Activated naive CD8-positive, alpha-beta T cell treated with anti-CD3 and anti-CD28 coated beads, Interleukin-2, amount 10 ng/mL, durations not matched to agents 7 days and 5 days (primary cell): ENCODE results near the gene DENND5B. TPM values are rescaled to one million over a fixed set of nuclear protein-coding genes. Genes with fewer than 3 reads are reported as not detected.
"Not testable (repeated sequence)": the region's sequence is repeated elsewhere in the genome, so short reads cannot be mapped to it uniquely, and the experiment has no call there.

ENCODE experiments used
- ATAC-seq: fragments of 150-1000 bp; cut with Tn5 transposase; one replicate; pipeline ENCODE4 v1.10.0; 2021; ENCODE audit warnings: low read depth, moderate library complexity
- POLR2A ChIA-PET: fragments of 350-600 bp; sonication (Branson Sonifier 250); formaldehyde crosslinking; loops from one replicate; lab custom pipeline; 2021; ENCODE audit warnings: antibody characterized with exemption; lab: Charles Lee
- DNase-seq: peaks from one replicate; pipeline ENCODE4 v3.0.0; 2021
- H3K27ac Mint-ChIP-seq: one replicate; pipeline ENCODE4 v1.8.0; 2022; ENCODE audit warnings: mild to moderate bottlenecking, mixed read lengths
- H3K27me3 Mint-ChIP-seq: one replicate; pipeline ENCODE4 v1.8.0; 2022; ENCODE audit warnings: mild to moderate bottlenecking, moderate library complexity, mixed read lengths
- H3K36me3 Mint-ChIP-seq: one replicate; pipeline ENCODE4 v1.8.0; 2021; ENCODE audit warnings: mild to moderate bottlenecking, mixed read lengths
- H3K4me1 Mint-ChIP-seq: one replicate; pipeline ENCODE4 v1.8.0; 2021; ENCODE audit warnings: mixed read lengths
- H3K4me3 Mint-ChIP-seq: one replicate; pipeline ENCODE4 v1.8.0; 2022; ENCODE audit warnings: mild to moderate bottlenecking, moderate library complexity, mixed read lengths
- H3K9me3 Mint-ChIP-seq: one replicate; pipeline ENCODE4 v1.8.0; 2021; ENCODE audit warnings: mixed read lengths
- total RNA-seq, 2 experiments: library from RNA; stranded (reverse); gene quantifications; one replicate each; pipeline ENCODE4 v1.2.3, GENCODE V29; 2021

Gene DENND5B
- total RNA-seq, 2 experiments from 2014 or later = 0.33 to 0.34 TPM

DNA sequence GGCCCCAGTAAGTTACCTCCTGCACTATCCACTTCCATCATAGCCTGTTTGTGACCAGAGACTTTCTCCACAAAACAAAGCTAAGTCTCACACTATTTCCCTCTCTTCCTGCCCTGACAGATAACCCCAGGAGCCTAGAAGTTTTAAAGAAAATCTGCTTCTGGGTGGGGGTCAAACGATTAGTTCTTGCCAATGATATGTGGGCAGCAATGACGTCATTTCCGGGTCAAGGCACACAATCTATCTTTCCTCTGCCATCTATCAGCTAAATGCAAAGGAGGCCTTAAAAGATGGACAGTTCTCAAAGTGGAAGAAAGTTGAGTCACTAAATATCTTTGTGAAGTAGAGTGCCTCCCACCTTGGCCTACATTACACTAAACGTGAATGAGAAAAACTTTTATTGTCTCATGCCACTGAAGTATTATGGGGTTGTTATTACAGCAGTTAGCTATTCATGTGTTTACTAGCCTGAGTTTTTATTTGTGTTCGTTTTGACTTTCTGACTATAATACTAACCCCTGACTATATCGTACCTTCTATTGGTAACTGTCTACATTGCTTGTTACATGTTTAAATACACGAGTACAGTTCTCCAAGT, 86.2 kb downstream of the DENND5B start:
- no peak for DNase-seq
- no peak overlapping the region for H3K4me3 Mint-ChIP-seq
- no peak overlapping the region for H3K27ac Mint-ChIP-seq
- H3K4me1 Mint-ChIP-seq = no peaks in the 10 kb centered on the region
- H3K9me3 Mint-ChIP-seq = no peaks in the 10 kb centered on the region
- ATAC-seq = no peak
- peaks cover 6% of the 10 kb centered on the region for H3K27me3 Mint-ChIP-seq
- POLR2A ChIA-PET = no interaction called here
- H3K36me3 Mint-ChIP-seq = no peaks in the 10 kb centered on the region

DNA sequence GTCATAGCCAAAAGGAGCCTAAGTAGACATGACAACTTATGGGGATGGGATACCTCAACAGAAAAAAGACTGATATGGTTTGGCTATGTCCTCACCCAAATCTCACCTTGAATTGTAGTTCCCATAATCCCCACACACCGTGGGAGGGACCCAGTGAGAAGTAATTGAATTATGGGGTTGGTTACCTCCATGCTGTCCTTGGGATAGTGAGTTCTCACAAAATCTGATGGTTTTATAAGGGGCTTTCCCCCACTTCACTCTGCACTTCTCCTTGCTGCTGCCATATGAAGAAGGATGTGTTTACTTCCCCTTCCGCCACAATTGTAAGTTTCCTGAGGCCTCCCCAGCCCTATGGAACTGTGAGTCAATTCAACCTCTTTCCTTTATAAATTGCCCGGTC, 89.9 kb downstream of the DENND5B start:
- H3K36me3 Mint-ChIP-seq, ATAC-seq, H3K9me3 Mint-ChIP-seq, DNase-seq, H3K27ac Mint-ChIP-seq, H3K4me1 Mint-ChIP-seq, POLR2A ChIA-PET, H3K4me3 Mint-ChIP-seq: not testable (repeated sequence)
- H3K27me3 Mint-ChIP-seq = peaks cover 15% of the 10 kb centered on the region

DNA sequence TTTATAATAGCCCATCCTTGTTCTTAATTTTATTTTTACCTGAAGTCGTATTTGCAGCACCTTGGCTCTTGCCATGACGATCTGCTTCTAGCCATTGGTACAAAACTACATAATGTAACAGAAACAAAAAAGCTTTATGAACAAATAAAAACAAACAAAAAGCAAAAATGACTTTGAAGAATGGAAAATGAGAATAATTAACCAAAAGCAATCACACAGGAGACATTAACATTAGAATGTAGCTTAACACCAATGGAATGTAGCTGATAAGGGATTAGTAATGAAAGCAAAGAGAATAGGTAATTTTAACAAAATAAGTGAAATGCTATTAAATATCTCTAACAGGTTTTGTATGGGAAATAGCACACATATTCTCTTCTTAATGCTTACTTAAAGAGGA, 91.4 kb downstream of the DENND5B start:
- Mint-ChIP-seq H3K27ac (no peak overlapping the region), H3K4me3 (no peak overlapping the region), H3K36me3 (no peaks in the 10 kb centered on the region), H3K4me1 (no peaks in the 10 kb centered on the region), H3K9me3 (no peaks in the 10 kb centered on the region), H3K27me3 (peaks cover 19% of the 10 kb centered on the region)
- POLR2A ChIA-PET = no interaction called here
- ATAC-seq (no peak), DNase-seq (no peak)

DNA sequence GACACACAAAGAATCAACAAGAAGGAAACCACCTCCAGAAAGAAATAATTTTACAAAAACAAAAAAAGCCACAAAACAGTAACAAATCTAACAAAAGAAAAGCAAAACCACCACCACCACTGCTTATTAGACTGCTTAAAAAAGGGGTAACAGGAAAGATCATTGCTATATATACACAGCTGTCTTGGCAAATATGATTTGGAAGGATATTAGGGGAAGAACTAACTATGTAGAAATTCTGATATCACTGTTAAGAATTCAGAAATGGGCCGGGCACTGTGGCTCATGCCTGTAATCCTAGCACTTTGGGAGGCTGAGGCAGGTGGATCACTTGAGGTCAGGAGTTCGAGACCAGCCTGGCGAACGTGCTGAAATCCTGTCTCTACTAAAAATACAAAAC, 92.5 kb downstream of the DENND5B start:
- no peaks in the 10 kb centered on the region for H3K36me3 Mint-ChIP-seq
- no peak overlapping the region for H3K27ac Mint-ChIP-seq
- H3K27me3 Mint-ChIP-seq = peaks cover 18% of the 10 kb centered on the region
- no peak overlapping the region for H3K4me3 Mint-ChIP-seq
- H3K4me1 Mint-ChIP-seq = no peaks in the 10 kb centered on the region
- H3K9me3 Mint-ChIP-seq = no peaks in the 10 kb centered on the region
- ATAC-seq (no peak), DNase-seq (no peak)
- POLR2A ChIA-PET = no interaction called here

DNA sequence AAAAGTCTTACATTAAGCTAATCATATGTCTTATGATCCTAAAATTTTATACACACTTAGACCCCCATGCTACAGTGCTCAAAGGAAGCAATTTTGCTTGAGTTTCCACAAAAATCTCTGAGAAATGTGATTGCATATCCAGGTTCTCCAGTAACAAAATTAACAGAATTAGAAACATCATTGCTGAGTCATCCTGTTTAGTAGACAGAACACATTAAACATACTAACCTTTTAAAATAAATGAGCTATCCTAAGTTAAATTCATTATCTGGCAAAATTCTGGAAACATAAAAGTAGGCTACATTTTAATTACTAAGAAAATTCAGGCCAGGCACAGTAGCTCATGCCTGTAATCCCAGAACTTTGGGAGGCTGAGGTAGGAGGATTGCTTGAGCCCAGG, 94.7 kb downstream of the DENND5B start:
- H3K9me3 Mint-ChIP-seq = no peaks in the 10 kb centered on the region
- ATAC-seq (no peak), DNase-seq (no peak)
- H3K4me3 Mint-ChIP-seq = no peak overlapping the region
- POLR2A ChIA-PET = no interaction called here
- H3K27ac Mint-ChIP-seq = no peak overlapping the region
- no peaks in the 10 kb centered on the region for H3K4me1 Mint-ChIP-seq
- peaks cover 25% of the 10 kb centered on the region for H3K27me3 Mint-ChIP-seq
- H3K36me3 Mint-ChIP-seq = no peaks in the 10 kb centered on the region

DNA sequence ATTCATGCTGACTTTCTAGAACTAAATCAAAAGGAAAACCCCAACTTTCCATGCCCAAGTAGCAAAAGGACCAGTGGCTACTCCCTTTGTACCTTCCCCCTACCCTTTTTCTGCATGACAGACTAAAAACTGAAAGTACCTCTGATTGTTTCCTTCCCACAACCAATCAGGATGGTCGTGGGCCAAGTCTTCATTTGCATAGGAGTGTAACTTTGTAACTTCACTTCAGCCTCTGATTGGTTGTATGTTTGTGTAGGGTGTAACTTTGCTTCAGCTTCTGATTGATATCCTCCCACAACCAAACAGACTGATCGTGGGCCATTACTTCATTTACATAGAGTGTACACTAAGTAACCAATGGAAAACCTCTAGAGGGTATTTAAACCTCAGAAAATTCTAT, 96.5 kb downstream of the DENND5B start:
- H3K9me3 Mint-ChIP-seq = no peaks in the 10 kb centered on the region
- peaks cover 23% of the 10 kb centered on the region for H3K27me3 Mint-ChIP-seq
- H3K4me3 Mint-ChIP-seq = no peak overlapping the region
- H3K36me3 Mint-ChIP-seq = no peaks in the 10 kb centered on the region
- no peaks in the 10 kb centered on the region for H3K4me1 Mint-ChIP-seq
- no peak overlapping the region for H3K27ac Mint-ChIP-seq
- POLR2A ChIA-PET = no interaction called here
- ATAC-seq = no peak
- DNase-seq = no peak

DNA sequence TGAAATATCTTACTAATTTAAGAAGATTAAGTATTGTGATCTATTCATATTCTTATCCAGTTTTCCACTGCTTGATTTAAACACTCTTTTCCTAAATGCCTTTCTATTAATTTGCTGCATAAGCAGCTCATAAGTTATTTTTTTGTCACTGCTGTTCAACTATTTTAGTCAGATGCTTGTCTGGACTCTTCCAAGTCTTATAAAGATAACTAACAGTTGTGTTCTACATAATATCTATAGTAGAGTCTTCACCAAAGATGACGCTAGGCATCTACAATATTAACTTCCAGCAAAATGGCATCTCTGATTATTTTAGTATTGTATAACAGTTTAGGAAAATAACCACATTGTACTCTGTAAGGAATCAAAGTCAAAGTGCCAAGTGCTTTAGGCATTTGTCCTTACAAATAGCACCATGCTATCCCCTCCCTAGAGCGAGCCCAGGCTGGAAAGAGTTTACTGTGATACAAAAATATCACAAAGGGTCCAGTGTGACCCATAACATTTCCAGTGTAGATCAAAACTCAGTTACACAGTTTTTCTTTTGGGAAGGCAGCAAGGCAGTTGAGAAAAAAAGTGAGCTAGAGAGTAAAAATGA, 98.2 kb downstream of the DENND5B start:
- Mint-ChIP-seq H3K4me1 (no peaks in the 10 kb centered on the region), H3K27me3 (peaks cover 14% of the 10 kb centered on the region), H3K36me3 (no peaks in the 10 kb centered on the region), H3K27ac (no peak overlapping the region), H3K4me3 (no peak overlapping the region), H3K9me3 (no peaks in the 10 kb centered on the region)
- DNase-seq = no peak
- no peak for ATAC-seq
- POLR2A ChIA-PET = no interaction called here

DNA sequence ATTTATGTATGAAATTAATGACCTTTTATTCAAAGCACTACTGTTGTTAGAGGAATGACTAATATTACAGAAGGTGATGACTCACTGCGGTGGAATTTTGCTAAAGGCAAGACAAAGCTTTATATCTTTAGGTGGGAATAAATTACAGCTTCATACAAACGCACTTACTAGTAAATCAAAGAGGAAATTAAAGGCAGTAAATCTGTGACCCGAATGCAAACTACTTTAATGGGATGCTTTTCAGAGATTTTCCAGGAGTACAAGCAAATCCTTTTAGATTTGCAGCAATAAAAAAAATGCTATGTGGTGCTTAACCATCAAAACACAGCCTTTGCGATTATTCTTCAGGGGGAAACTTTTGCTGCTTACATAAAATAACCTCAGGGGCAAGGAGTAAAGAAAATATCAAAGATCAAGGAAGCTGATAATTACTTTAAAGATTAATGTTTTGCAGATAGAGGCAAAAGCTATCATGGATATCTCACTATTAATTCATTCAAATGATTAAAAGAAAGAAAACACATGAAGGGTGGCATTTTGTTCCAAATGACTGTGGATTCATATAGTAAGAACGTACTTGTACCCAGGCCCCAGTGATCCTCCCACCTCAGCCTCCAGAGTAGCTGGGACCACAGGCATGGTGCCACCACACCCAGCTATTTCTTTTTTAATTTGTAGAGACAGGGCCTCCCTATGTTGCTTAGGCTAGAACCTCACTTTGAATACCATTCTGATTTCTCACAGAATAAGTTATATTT, 98.9 kb downstream of the DENND5B start:
- H3K27ac Mint-ChIP-seq = no peak overlapping the region
- no peaks in the 10 kb centered on the region for H3K36me3 Mint-ChIP-seq
- H3K9me3 Mint-ChIP-seq = no peaks in the 10 kb centered on the region
- DNase-seq (no peak), ATAC-seq (no peak)
- no peaks in the 10 kb centered on the region for H3K4me1 Mint-ChIP-seq
- POLR2A ChIA-PET = no interaction called here
- no peak overlapping the region for H3K4me3 Mint-ChIP-seq
- peaks cover 14% of the 10 kb centered on the region for H3K27me3 Mint-ChIP-seq

DNA sequence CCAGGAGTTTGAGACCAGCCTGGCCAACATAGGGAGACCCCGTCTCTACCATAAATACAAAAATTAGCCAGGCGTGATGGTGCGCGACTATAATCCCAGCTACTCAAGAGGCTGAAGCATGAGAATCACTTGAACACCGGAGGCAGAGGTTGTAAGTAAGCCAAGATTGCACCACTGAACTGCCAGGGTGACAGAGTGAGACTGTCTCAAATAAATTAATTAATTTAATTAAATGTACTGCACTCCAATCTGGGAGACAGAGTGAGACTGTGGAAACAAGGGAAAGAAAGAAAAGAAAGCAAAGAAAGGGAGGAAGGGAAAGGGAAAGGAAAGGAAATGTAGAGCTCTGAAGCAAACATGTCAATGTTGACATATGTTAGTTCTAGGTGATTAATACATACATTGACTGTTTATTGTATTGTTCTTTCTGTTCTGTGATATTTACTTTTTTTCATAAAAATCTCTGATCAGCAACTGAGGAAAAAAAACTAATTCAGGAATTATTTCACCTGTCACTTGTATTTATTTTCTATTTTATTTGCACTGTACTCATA, 99.6 kb downstream of the DENND5B start:
- no peak overlapping the region for H3K27ac Mint-ChIP-seq
- no peaks in the 10 kb centered on the region for H3K9me3 Mint-ChIP-seq
- no peak for DNase-seq
- H3K27me3 Mint-ChIP-seq = peaks cover 14% of the 10 kb centered on the region
- H3K4me1 Mint-ChIP-seq = no peaks in the 10 kb centered on the region
- no peaks in the 10 kb centered on the region for H3K36me3 Mint-ChIP-seq
- ATAC-seq = no peak
- POLR2A ChIA-PET = no interaction called here
- no peak overlapping the region for H3K4me3 Mint-ChIP-seq

DNA sequence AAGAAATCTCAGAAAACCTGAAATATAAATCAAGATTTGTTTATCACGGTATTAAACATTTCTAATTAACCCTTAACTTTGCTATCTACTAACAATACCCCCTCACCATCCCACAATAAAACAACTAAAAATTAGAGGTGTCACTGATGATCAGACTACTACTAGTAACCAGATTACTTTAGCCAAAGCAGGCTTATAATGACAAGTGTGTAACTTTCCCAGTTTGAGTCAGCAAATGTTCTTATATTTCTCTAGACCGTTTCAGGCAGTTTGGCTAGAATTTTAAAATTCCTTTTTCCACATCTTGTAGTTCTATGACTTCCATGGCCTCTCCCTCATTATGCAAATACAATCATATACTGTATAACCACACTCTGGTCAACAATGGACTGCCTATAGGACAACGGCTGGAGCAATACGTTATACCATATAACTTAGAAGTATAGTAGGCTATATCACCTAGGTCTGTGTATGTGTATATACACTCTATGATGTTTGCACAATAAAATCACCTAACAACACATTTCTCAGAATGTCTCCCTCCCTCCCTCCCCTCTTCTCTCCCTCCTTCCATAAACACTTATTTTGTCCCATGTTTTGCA, 102.1 kb downstream of the DENND5B start:
- POLR2A ChIA-PET = no interaction called here
- H3K27me3 Mint-ChIP-seq = peaks cover 9% of the 10 kb centered on the region
- H3K4me1 Mint-ChIP-seq = no peaks in the 10 kb centered on the region
- no peak for DNase-seq
- H3K4me3 Mint-ChIP-seq = no peak overlapping the region
- H3K27ac Mint-ChIP-seq = no peak overlapping the region
- H3K36me3 Mint-ChIP-seq = no peaks in the 10 kb centered on the region
- no peaks in the 10 kb centered on the region for H3K9me3 Mint-ChIP-seq
- no peak for ATAC-seq

DNA sequence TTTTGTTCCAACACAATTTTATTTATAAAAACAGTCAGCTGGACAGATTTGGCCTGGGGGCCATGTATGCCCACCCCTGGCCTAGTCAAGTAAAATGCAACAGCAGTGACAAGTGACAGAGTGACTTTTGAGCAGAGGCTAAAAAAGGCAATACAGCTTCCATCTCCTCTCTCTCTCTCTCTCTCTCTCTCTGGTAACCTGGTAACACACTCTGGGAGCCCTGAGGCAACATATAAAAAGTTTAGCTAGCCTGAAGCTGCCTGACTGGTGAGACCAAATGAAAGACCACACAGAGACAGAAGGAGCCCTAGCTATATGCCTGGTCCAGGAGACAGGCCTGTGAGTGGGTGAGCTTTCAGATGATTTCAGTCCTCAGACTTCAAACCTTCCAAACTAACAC, 105.4 kb downstream of the DENND5B start:
- Mint-ChIP-seq H3K4me1 (no peaks in the 10 kb centered on the region), H3K27ac (no peak overlapping the region), H3K4me3 (no peak overlapping the region), H3K9me3 (no peaks in the 10 kb centered on the region), H3K36me3 (no peaks in the 10 kb centered on the region), H3K27me3 (no peaks in the 10 kb centered on the region)
- no peak for ATAC-seq
- DNase-seq = no peak
- POLR2A ChIA-PET = no interaction called here

DNA sequence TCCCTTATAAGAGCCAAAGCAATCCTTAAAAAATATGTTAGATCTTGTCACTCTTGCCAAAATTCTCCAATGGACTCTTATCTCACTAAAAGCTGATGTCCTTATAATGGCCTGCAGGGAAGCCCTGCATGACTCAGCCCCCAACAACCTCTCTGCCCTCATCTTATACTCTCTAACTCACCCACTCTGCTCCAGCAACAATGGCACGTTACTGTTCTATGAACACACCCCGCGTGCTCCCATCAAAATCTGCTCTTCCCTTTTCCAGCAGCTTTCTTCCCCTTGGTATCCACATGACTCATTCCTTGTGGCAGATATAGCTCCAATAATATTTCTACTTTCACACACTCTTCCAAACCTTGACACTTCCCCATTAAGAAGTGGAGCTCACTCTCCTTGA, 108.1 kb downstream of the DENND5B start:
- POLR2A ChIA-PET = no interaction called here
- Mint-ChIP-seq H3K27ac (no peak overlapping the region), H3K4me3 (no peak overlapping the region), H3K9me3 (no peaks in the 10 kb centered on the region), H3K36me3 (no peaks in the 10 kb centered on the region), H3K27me3 (peaks cover 3% of the 10 kb centered on the region), H3K4me1 (no peaks in the 10 kb centered on the region)
- ATAC-seq (no peak), DNase-seq (no peak)

DNA sequence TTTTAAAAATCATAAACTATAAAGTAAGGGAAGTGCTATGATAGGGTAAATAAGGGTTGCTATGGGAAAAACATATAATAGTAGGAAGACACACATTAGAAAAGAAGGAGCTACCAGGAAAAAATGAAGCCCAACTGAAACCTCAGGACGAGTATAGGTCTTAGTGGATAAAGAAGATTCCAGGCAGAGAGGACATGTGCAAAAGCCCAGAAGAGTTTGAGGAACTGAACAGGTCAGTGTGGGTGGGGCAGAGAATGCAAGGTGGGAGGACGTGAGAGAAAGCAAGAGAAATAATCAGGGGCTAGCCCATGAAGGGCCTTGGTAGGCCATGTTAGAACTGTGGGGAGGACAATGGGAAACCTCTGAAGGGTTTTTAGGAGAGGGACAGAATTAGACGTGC, 109.5 kb downstream of the DENND5B start:
- Mint-ChIP-seq H3K9me3 (no peaks in the 10 kb centered on the region), H3K4me3 (no peak overlapping the region), H3K4me1 (no peaks in the 10 kb centered on the region), H3K36me3 (no peaks in the 10 kb centered on the region), H3K27me3 (peaks cover 3% of the 10 kb centered on the region), H3K27ac (no peak overlapping the region)
- POLR2A ChIA-PET = no interaction called here
- ATAC-seq (no peak), DNase-seq (no peak)
